K562 (cell line): Measurements from ENCODE around the gene STAU1. TPM values are rescaled to one million over a fixed set of nuclear protein-coding genes. Genes with fewer than 3 reads are reported as not detected.

ENCODE experiments used
- ATAC-seq: fragments of 200-7000 bp; cut with Tn5 transposase; 3 replicates; pipeline ENCODE4 v1.9.1; 2020; ENCODE audit warnings: moderate library complexity
- BruUV-seq: library from RNA; stranded (reverse); fragments of 400-500 nt; replicated peaks from 2 replicates; lab custom pipeline; 2021; lab: Mats Ljungman, UMichigan
- CTCF ChIA-PET: fragments of 300-600 bp; formaldehyde crosslinking; extraction: SDS; loops from one replicate; lab custom pipeline; 2021; ENCODE audit warnings: low intra/inter-chr PET ratio; lab: Yijun Ruan, JAX
- POLR2A ChIA-PET: fragments of 300-600, 350-650 bp; sonication (Branson Sonifier 250); formaldehyde crosslinking; extraction: SDS; loops from one replicate; lab custom pipeline; 2021; ENCODE audit warnings: antibody characterized with exemption, inconsistent platforms; lab: Yijun Ruan, JAX
- DNase-seq, 4 experiments: peaks; one replicate each; pipeline versions ENCODE4 v3.0.0 to v3.0.0-alpha.2; 2011 to 2018; ENCODE audit warnings: low spot score in 3 of 4, mixed read lengths in 3 of 4; ENCODE audit errors: extremely low read depth in 1 of 4
- FAIRE-seq: peaks from 2 replicates; lab custom pipeline; 2011; peaks lifted over from hg19 to GRCh38; lab: Jason Lieb, UNC
- H2AFZ ChIP-seq: 2 replicates; pipeline ENCODE4 v1.6.0; 2011; ENCODE audit warnings: low read depth, low read length, control low read depth, inconsistent platforms
- H3K27ac ChIP-seq: fragments of 200-600 bp; 3 replicates; pipeline ENCODE4 v1.8.0; 2011; ENCODE audit warnings: low read depth, mild to moderate bottlenecking, control low read depth, inconsistent platforms, low read length, moderate library complexity, mixed read lengths; ENCODE audit errors: extremely low read depth
- H3K27me3 ChIP-seq, 2 experiments: fragments of 300-600 bp in 1 of 2; 2 replicates in 1 of 2; 3 replicates in 1 of 2; pipeline versions ENCODE4 v1.6.0 to v1.8.0; 2011; ENCODE audit warnings: inconsistent platforms in 2 of 2, low read length in 2 of 2, mild to moderate bottlenecking in 1 of 2, mixed read lengths in 1 of 2, moderate library complexity in 1 of 2; ENCODE audit not compliant: control insufficient read depth in 2 of 2, insufficient read depth in 2 of 2
- H3K36me3 ChIP-seq: fragments of 300-600 bp; 3 replicates; pipeline ENCODE4 v1.8.0; 2011; ENCODE audit warnings: mild to moderate bottlenecking, low read length, inconsistent platforms; ENCODE audit not compliant: control insufficient read depth, insufficient read depth
- H3K4me1 ChIP-seq, 2 experiments: fragments of 200-600 bp in 1 of 2; replicated peaks in 1 of 2; 2 replicates in 1 of 2; 3 replicates in 1 of 2; pipeline versions ENCODE4 v1.5.1 to v1.8.0; 2011; ENCODE audit warnings: inconsistent platforms in 2 of 2, low read length in 2 of 2, mild to moderate bottlenecking in 1 of 2, mixed read lengths in 1 of 2, moderate library complexity in 1 of 2; ENCODE audit not compliant: control insufficient read depth in 2 of 2, insufficient read depth in 2 of 2
- H3K4me2 ChIP-seq: 2 replicates; pipeline ENCODE4 v1.6.1; 2011; ENCODE audit warnings: low read length, control low read depth, inconsistent platforms, mixed read lengths; ENCODE audit not compliant: insufficient read depth
- H3K4me3 ChIP-seq: fragments of 200-600 bp; sonication (generic), shearing (Covaris generic); 2 replicates; pipeline ENCODE4 v1.5.1; 2016; ENCODE audit warnings: control low read depth, inconsistent platforms
- H3K79me2 ChIP-seq: fragments of 200-600 bp; 3 replicates; pipeline ENCODE4 v1.8.0; 2011; ENCODE audit warnings: low read length, inconsistent platforms; ENCODE audit not compliant: control insufficient read depth, insufficient read depth
- H3K9ac ChIP-seq, 2 experiments: 2 replicates each; pipeline versions ENCODE4 v1.6.0 to v1.6.1; 2011; ENCODE audit warnings: low read depth in 2 of 2, low read length in 2 of 2, control low read depth in 1 of 2, inconsistent platforms in 1 of 2, mild to moderate bottlenecking in 1 of 2, mixed read lengths in 1 of 2; ENCODE audit not compliant: insufficient read depth in 1 of 2
- H3K9me1 ChIP-seq: one replicate; pipeline ENCODE4 v1.6.0; 2011; ENCODE audit warnings: inconsistent platforms, mild to moderate bottlenecking, low read length, moderate library complexity; ENCODE audit not compliant: control insufficient read depth, insufficient read depth
- H3K9me3 ChIP-seq: replicated peaks from 2 replicates; pipeline ENCODE4 v1.5.1; 2011; ENCODE audit warnings: low read depth, low read length, inconsistent platforms; ENCODE audit not compliant: control insufficient read depth, insufficient read depth
- H4K20me1 ChIP-seq: replicated peaks from 2 replicates; pipeline ENCODE4 v1.6.1; 2011; ENCODE audit warnings: low read length, inconsistent platforms, mixed read lengths; ENCODE audit not compliant: control insufficient read depth, insufficient read depth
- BRCA1 ChIP-seq, 2 experiments: fragments of 450-650 bp in 1 of 2; sonication (generic) in 1 of 2; formaldehyde crosslinking in 1 of 2; IDR thresholded peaks; 2 replicates each; pipeline versions ENCODE4 v1.5.0 to v1.6.1; 2017 to 2020; ENCODE audit warnings: mild to moderate bottlenecking in 1 of 2, missing genetic modification reagents in 1 of 2
- CCAR2 ChIP-seq: fragments of 200-400 bp; formaldehyde crosslinking; IDR thresholded peaks from 2 replicates; pipeline ENCODE4 v1.6.1; 2017; ENCODE audit warnings: mild to moderate bottlenecking, low read depth, low read length
- ERF ChIP-seq: fragments of 450-650 bp; formaldehyde crosslinking; IDR thresholded peaks from 2 replicates; pipeline ENCODE4 v1.4.0; 2020; ENCODE audit warnings: mild to moderate bottlenecking, mixed read lengths
- FOSL1 ChIP-seq: fragments of 200-800 bp; sonication (Bioruptor generic); conservative IDR thresholded peaks from 2 replicates; pipeline ENCODE4 v1.6.1; 2016; ENCODE audit warnings: missing genetic modification characterization, missing compliant biosample characterization
- HDAC6 ChIP-seq: IDR thresholded peaks from 2 replicates; pipeline ENCODE4 v1.6.1; 2012; ENCODE audit warnings: low read depth, mild to moderate bottlenecking, control low read depth, inconsistent platforms, low read length, moderate library complexity
- KAT7 ChIP-seq: sonication (generic); formaldehyde crosslinking; IDR thresholded peaks from 2 replicates; pipeline ENCODE4 v1.8.0; 2022; ENCODE audit warnings: missing genetic modification reagents, mild to moderate bottlenecking, borderline replicate concordance
- MNT ChIP-seq, 2 experiments: fragments of 450-650 bp; conservative IDR thresholded peaks; 2 replicates each; pipeline ENCODE4 v1.6.1; 2017; ENCODE audit warnings: mild to moderate bottlenecking in 2 of 2, moderate library complexity in 2 of 2
- PCBP2 ChIP-seq: fragments of 200-400 bp; formaldehyde crosslinking; IDR thresholded peaks from 2 replicates; pipeline ENCODE4 v1.6.1; 2018; ENCODE audit warnings: low read length, low read depth, mild to moderate bottlenecking, moderate library complexity; ENCODE audit not compliant: poor library complexity, severe bottlenecking
- SAFB ChIP-seq: fragments of 200-400 bp; formaldehyde crosslinking; IDR thresholded peaks from 2 replicates; pipeline ENCODE4 v1.6.1; 2017; ENCODE audit warnings: low read depth, low read length, borderline replicate concordance
- SMAD1 ChIP-seq: fragments of 150-350 bp; IDR thresholded peaks from 2 replicates; pipeline ENCODE4 v1.6.1; 2014; ENCODE audit warnings: low read length, low read depth; ENCODE audit not compliant: partially characterized antibody
- SRF ChIP-seq, 2 experiments: fragments of 250-450, 450-650 bp in 1 of 2; sonication (Bioruptor Pico) in 1 of 2; sonication (generic) in 1 of 2; formaldehyde crosslinking; IDR thresholded peaks; 2 replicates each; pipeline versions ENCODE4 v1.5.0 to v1.5.1; 2020 to 2022; ENCODE audit warnings: mild to moderate bottlenecking in 1 of 2, missing genetic modification reagents in 1 of 2
- STAT5A ChIP-seq: IDR thresholded peaks from 2 replicates; pipeline ENCODE4 v1.6.1; 2012; ENCODE audit warnings: low read length, inconsistent platforms, borderline replicate concordance
- ZKSCAN3 ChIP-seq: fragments of 250-450 bp; sonication (Bioruptor Pico); IDR thresholded peaks from 2 replicates; pipeline ENCODE4 v1.4.0; 2020
- WGBS: fragments of 100-300 bp; shearing (Covaris generic); methylation state at CpG from one replicate; pipeline ENCODE4 v1.1.6; 2016; ENCODE audit warnings: low coverage, mixed read lengths; ENCODE audit not compliant: insufficient coverage; ENCODE audit errors: missing lambda C conversion rate; 5-methylcytosine and 5-hydroxymethylcytosine counted together
- in situ Hi-C: fragments of 300-500 bp; cut with MboI; formaldehyde crosslinking; loops from 4 replicates; pipeline ENCODE4 v1.15.0; 2018; ENCODE audit warnings: inconsistent platforms, mixed read lengths
- intact Hi-C: fragments of 100-400 bp; cut with micrococcal nuclease; formaldehyde crosslinking; loops from 2 replicates; pipeline ENCODE4 v1.14.2; 2022
- polyA plus RNA-seq, 8 experiments: library from polyadenylated mRNA; depleted of rRNA in 4 of 8; stranded (reverse) in 5 of 8; unstranded in 3 of 8; fragments of >200 nt; fragmentation: Nextera tagmentation in 2 of 8; fragmentation: Illumina TruSeq in 1 of 8; extraction: Ambion mirVana in 2 of 8; extraction: Trizol in 1 of 8; gene quantifications; 2 replicates each; pipeline versions ENCODE4 v1.2.1 to v1.2.3, GENCODE V29; 2011 to 2014; ENCODE audit warnings: inconsistent platforms in 1 of 8, missing spikeins in 1 of 8
- total RNA-seq, 7 experiments: library from RNA; depleted of rRNA in 6 of 7; stranded (reverse); fragments of >200 nt in 6 of 7; fragmentation: Illumina TruSeq in 2 of 7; extraction: Trizol in 2 of 7; gene quantifications; 2 replicates each; pipeline versions ENCODE4 v1.2.1 to v1.2.3, GENCODE V29; 2011 to 2021; ENCODE audit warnings: low replicate concordance in 1 of 7
- TF ChIP-seq, protein P1 (sequence below): fragments of 250-450 bp; sonication (Bioruptor Pico); IDR thresholded peaks from 2 replicates; pipeline ENCODE4 v1.8.0; 2022; ENCODE audit warnings: inconsistent platforms, mild to moderate bottlenecking, moderate library complexity, borderline replicate concordance

STAU1 gene
- total and polyA plus RNA-seq, 9 of the 15 experiments (the other 6 are each of a cell fraction or from before 2014, with no cell fraction given) = 18.0 to 106 (median 50.6) TPM

GRCh38 chr20:49165611-49166010, 22.5 kb downstream of the STAU1 start:
- intact Hi-C loops (no loop called here), in situ Hi-C loops (no loop called here)
- POLR2A ChIA-PET = interaction anchor here (0.8 to 1.7 kb wide), 6 partner anchors 9 to 119 kb away, joined by 3 to 5 read pairs (median 3); no protein-coding TSS in a partner anchor
- Histone ChIP-seq H3K9me1 (no peaks in the 10 kb centered on the region), H3K9ac (no peak overlapping the region), H3K27me3 (no peaks in the 10 kb centered on the region), H4K20me1 (peaks cover 3% of the 10 kb centered on the region; the same call in 1 of the 2 replicates), H3K4me3 (no peak overlapping the region), H3K36me3 (peaks cover 52% of the 10 kb centered on the region), H2AFZ (no peak overlapping the region), H3K4me2 (no peak overlapping the region), H3K9me3 (no peaks in the 10 kb centered on the region), H3K79me2 (peaks cover 69% of the 10 kb centered on the region), H3K4me1 (no peaks in the 10 kb centered on the region; a peak in 1 of 5 replicates), H3K27ac (no peak overlapping the region)
- TSS peak; percentile 8 for BruUV-seq
- WGBS = 91% methylated on average over 5 of the region's 5 CpGs
- FAIRE-seq (no peak), DNase-seq (no peak), ATAC-seq (no peak)
- CTCF ChIA-PET = no interaction called here
- TF ChIP-seq SRF (CRISPR knock-in tag; IDR thresholded peaks at IDR 0.05) (no peak), SMAD1 (no peak), KAT7 (CRISPR knock-in tag) (no peak), FOSL1 (tag) (no peak), STAT5A (no peak), ZKSCAN3 (no peak), BRCA1 (IDR thresholded peaks at IDR 0.05) (no peak), BRCA1 (CRISPR knock-in tag; IDR thresholded peaks at IDR 0.05) (no peak), ERF (no peak), MNT (conservative IDR thresholded peaks at IDR 0.05) (no peak), PCBP2 (no peak), HDAC6 (no peak), CCAR2 (no peak), SAFB (no peak)
- TF ChIP-seq, protein P1, sequence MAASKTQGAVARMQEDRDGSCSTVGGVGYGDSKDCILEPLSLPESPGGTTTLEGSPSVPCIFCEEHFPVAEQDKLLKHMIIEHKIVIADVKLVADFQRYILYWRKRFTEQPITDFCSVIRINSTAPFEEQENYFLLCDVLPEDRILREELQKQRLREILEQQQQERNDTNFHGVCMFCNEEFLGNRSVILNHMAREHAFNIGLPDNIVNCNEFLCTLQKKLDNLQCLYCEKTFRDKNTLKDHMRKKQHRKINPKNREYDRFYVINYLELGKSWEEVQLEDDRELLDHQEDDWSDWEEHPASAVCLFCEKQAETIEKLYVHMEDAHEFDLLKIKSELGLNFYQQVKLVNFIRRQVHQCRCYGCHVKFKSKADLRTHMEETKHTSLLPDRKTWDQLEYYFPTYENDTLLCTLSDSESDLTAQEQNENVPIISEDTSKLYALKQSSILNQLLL = no peak
